Activated CD4-positive, alpha-beta T cell treated with anti-CD3 and anti-CD28 coated beads, Interleukin-2, amount 50 U/mL, for 1 hour (primary cell): ENCODE results near the gene KLHL25.
A peak's percentile ranks its signal among the peaks of the same experiment; 100 is the strongest.
"Not testable (repeated sequence)": the region's sequence is repeated elsewhere in the genome, so short reads cannot be mapped to it uniquely, and the experiment has no call there.

Experiments
- DNase-seq: peaks from one replicate; pipeline ENCODE4 v3.0.0-alpha.2; 2020

Gene KLHL25

DNA sequence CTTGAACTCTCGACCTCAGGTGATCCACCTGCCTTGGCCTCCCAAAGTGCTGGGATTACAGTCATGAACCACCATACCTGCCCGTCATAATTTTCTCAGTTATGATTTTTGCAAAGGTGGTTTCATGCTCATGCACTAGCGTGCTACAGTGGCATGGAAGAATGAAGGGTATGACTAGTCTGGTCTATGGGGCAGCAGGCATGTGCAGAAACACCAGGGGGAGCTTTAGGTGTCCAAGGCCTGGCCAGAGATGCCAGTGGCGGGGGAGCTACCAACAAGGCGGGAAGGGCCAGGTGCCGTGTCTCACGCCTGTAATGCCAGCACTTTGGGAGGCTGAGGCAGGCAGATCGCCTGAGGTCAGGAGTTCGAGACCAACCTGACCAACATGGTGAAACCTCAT lies 7.9 kb upstream of the KLHL25 start:
- not testable (repeated sequence) for DNase-seq

DNA sequence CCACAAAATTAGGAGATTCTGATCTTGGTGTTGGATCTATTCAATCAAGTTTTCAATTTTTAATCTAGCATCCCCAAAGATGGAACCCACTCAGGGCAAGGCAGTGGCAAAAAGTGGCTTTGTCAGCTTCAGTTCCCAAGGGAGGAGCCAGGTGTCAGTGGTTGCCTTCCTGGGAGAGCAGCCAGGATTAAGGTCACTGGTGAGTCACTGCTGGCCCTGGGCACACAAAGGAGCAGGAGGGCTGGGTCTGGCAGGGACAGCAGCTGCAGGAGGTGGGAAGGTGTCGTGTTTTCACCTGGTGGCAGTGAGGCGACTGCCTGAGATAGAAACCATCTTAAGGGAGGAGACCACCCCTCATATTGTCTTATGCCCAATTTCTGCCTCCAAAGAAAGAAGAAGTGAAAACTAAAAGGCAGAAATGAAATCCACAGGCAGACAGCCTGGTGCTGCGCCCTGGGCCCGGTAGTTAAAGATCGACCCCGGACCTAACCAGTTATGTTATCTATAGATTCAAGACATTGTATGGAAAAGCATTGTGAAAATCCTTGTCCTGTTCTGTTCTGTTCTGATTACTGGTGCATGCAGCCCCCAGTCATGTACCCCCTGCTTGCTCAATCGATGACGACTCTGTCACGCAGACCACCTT lies 5.9 kb upstream of the KLHL25 start:
- DNase-seq, result no peak

DNA sequence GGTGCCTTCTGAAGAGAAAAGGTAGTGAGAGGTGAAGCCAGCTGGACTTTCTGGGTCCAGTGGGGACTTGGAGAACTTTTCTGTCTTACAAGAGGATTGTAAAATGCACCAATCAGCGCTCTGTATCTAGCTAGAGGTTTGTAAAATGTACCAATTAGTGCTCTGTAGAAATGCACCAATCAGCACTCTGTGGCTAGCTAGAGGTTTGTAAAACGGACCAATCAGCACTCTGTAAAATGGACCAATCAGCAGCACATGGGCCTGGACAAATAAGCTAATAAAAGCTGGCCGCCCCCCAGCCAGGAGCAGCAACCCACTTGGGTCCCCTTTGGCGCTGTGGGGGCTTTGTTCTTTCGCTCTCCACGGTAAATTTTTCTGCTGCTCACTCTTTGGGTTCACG lies 1.6 kb upstream of the KLHL25 start:
- not testable (repeated sequence) for DNase-seq

DNA sequence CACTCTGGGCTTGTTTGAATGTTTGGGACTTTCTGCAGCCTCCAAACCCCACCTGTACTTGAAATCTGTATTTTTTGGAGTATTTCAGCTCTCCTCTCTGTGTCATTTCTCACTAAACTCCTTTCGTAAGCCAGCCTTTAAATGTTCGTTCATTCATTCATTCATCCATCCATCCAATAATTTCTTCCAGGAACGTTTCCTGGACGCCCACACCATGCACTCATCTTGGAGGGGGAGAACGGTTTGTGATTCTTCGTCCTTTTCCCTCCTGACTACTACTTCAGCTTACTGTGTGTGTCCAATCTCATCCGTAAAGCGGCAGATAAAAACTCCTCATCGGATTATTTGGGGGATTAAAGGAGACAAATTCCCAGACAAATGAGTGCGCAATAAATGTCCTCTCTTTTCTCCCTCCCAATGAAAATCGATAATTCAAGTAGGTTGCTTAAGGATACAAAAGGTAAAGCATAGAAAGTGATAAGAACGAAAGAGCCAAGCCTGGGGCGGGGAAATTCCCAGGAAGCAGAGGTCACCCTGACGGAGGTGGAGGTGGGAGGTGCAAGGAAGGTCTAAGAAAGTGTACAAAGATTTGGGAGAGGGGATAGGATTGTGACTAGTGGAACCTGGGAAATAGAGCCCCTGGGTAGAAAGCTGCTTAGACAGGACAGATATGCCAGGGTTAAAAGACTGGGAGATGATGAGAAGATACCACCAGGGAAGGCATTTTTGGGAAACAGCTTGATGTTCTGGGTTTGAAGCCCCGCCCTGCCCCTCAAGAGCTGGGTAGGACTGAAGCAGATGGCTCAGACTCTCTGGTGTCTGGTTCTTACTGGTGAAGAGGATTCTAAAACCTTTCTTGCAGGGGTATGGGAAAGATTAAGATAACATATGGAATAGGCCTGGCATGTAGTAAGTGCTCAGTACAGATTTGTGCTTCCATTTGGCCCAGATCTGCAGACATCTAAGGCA lies 896 bp upstream of the KLHL25 start:
- no peak for DNase-seq

DNA sequence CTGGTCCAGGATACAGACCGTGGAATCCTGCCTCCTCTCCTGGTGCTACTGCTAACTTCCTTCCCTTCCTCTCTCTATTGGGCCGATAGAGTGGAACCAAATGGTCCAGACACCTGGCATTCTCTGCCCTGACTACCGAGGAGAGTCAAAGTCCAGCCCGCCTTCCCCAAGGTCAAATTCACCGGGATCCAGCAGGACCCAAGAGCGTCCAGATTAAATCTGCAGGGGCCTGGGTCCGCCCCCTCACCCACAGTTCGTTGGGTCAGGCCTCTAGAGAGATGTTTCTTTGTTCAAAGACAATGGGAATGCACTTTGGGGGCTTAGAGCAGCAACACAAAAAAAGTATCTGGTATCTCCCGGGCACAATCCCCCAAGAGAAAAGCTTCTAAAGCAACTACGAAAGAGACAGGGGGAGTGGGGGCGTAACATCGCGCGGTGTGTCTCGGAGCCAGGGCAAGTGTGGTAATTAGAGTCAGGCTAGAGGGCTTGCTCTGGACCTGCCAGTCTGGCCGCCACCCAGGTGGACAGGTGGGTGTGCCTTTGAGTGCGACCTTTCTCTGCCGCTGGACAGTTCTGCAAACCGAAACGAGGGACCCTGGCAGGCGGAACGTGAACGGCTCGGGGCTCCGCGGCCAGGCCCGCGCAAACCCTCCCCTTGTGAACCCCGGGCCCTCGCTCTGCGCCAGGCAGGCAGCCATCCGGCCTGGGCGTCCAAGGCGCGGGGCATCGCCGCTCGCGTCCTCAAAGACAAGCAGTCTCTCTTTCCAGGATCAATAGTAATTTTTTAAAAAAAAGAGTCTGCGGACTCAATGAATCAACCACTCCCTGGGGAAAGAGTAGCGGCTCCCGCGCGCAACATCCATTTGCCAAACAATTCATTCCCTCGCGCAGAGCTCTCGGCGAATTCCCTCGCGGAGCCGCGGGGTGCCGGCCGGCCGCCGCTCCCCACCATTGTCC lies 806 bp downstream of the KLHL25 start:
- DNase-seq, result peak; percentile 27

DNA sequence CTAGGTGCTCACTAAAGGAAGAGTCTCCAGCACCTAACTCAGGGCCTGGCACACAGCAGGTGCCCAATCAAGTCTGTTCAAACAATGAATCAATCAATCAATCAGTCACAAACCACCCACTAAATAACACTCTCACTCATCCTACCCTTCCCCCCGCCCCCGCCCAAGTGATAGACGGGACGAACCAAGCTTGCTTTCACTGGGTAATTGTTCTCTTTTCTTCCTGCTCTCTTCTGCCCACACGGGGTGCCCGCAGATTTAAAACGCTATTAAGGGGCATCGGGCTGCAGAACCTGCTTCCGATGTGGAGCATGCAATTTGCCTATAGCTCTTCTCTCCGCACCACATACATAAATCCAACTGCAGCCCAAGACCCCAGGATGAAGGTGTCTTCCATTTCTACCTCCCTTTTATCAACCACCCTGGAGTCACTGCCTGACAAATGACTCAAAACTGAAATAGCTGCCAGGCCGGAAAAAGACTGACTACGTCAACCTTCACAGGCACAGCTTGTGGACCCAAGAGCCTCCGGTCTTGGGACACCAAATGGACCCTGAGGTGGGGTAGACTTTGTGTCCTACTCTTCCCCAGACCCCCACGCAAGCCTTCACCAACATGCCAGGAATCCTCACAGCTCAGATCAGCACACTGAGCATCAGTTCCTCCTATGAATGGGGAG lies 1.7 kb downstream of the KLHL25 start:
- no peak for DNase-seq

DNA sequence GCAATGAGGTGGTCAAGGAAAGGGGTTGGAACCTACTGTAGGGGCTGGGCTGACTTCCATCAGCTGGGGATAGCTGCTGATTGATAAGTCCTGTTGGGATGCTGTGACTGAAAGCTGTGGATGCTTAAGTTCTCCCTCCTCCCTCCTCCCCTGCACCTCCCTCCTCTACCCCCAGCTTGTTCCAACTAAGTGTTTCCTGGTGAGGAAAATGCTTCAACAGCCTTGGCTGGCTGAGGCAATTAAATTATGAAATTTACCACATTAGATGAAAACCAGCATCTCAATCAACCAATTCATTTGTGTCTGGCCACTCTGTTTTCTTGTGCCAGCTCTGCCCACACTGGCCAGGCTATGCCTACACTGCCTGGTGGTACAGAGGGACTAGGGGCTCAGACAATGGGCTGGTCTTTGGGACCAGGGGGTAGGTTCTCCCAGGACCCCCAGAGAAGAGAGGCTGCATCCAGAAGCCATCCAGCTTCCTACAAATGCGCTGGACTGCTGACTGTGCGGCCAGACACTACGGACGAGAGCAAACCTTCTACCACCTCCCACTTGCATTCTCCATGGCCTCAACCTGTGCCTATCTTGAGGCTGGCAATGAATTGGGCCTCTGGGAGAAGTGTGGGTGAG lies 2.5 kb downstream of the KLHL25 start:
- DNase-seq, result no peak

DNA sequence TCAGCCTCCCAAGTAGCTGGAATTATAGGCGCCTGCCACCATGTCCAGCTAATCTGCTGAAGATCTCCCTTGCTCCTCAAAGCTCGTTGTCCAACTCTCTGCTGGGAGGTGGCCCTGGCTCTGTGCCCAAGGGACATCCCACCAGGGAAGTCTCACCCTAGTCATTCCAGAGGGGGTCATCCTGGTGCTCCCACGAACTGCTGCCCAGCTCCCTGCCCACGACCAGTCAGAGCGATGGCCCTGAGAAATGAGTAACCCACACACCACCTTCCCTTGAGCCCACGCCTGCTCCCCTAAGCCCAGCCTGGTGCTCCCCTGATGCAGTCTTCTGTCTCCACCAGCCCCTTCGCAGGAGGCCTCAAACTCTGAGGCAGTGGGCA lies 5.2 kb downstream of the KLHL25 start:
- DNase-seq, result no peak

DNA sequence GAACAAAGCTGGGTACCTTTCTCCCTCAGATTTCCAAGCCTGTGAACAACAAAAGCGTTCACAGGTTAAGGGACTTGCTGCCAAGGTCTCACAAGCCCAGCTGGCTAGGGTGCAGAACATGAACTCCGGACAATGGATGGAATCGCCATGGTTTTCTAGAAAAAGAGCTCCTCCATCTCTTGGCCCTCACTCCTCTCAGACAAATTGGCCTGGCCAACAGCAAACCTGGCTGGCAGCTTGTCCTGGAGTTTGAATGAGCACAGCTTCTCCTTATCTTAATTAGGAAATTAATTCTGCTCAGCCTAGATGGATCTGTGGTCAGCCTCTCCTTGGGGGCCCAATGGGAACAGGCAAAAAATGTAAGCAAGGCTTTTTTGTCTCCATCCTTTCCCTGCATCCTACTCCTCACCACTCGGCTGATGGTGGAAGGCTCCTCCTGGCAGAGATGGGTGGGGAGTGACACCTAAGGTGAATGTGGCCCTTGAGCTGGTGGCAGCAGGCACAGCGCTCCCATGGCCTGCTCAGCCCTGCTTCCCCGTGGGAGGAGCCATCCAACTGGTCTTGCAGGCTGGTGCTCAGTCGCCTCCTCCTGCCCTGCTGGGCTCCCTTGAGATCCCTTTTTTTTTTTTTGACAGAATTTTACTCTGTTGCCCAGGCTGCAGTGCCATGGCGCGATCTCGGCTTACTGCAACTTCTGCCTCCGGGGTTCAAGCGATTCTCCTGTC lies 5.8 kb downstream of the KLHL25 start:
- no peak for DNase-seq

DNA sequence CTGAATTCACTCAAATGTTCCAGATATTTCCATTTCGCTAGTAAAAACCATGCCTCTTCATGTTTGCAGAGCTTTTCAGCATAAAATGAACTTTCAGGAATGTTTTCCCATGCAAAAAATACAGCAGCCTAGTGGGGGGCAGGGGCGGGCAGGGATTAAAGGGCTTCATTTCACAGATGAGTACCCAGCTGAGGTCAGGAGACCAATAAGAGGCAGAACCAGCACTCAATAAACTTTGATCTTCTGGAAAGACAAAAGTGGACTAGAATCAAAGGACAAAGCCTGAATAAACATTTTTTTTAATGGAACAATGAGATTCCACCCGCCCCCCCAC lies 8.0 kb downstream of the KLHL25 start:
- no peak for DNase-seq

DNA sequence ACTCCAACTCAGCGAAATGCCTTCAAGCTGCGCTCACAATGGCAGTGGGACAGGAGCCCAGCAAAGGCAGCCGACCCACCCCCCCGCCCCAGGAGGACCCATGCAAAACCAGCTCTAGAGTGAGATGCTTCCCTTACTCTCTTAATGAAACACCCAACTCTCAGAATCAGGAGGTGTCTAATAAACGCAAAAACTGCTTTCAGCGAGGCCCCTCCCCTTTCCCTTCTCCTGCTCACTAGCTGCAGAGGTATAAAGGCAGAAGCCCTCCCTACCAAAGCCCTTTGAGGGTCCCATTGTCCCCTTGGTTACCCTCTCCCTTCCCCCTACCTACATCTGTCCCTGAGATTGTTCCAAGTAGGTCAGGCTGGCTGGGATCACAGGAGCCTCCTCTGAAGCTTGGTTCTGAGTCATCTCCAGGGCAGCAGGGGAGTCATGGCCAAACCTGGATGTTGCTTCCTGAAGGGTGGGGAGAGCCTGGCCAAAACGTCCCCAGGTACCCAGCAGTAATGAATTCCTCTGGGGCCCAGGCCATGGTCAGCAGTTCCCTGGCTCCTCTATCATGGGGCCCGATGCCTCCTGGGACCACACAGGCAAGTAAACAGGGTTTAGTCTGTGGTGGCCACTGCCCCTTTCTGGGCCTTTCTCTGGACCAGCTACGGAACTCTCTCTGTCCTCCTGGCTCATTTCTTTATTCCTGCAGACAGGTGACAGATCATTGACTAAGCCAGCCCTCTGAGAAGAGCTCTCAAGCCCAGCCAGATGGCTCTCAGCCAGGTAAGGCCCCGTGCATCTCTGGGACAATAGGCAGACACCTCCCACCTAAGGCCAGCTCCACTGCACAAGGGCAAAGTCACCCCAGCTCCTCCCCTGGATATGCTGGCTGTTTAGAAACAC lies 8.6 kb downstream of the KLHL25 start:
- DNase-seq, result no peak

DNA sequence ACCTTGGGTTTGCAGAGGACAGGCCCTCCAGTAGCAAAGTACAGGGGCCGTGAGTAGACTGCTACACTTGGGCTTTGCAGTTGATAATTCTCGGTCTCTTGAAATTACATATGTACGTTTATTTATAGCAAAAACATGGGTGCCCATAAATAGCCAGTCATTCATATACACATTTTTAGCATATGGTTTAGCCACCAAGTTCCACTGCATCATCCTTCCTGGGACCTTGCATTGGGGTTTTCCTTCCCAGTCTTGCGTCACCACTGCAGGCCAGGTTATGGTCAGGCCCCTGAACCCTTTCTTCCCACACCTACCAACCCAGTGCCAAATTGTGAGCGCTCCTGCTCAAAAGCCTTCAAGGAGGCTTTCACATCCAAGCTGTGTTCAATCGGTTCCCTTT lies 12.7 kb downstream of the KLHL25 start:
- DNase-seq, result no peak

DNA sequence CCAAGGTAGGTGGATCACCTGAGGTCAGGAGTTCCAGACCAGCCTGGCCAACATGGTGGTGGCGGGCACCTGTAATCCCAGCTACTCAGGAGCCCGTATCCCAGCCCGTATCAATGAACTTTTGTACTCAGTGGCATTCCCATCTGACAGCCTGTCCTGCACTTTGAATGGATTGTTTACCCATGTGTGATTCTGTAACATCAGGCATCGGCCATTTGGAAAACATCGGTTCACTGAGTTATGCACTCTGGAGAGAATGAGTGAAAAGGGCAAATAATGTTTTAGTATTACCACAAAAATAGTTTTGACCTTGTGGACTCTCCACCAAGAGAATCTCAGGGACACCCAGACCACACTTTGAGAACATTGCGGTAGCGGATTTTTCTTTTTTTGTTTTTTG lies 13.6 kb downstream of the KLHL25 start:
- DNase-seq, result no peak

DNA sequence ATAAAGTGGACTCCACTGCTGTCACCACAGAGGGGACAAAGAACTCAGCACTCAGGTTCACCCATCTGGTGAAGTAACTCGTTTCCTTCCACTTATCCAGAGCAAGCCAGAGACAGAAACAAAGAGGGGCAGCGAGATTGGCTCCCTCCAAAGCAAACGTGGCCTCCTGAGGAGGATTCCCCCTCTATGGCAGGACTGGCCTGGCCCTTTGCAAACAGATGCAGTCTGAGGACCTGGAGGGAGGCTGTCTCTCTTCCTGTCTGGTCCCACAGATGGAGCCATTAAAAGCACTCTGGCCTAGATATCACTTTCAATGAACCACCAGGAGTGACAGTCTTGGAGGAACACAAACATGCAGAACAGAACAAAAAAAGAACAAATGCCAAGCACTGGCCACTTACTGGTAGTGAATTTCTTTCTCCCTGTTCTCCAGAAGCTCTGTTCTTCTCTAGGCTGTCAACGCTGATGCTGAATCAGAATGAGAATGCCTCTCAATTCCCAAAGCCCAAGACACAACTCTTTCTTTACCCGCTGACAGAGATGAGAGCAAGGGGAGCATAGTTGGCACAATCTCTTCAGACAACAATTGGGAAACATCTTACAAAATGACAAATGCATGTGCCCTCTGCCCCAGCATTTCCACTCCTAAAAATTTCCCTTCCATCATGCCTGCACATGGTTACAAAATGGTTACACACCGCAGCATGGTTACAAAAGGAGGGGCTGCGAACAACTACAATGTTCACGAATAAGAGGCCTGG lies 14.3 kb downstream of the KLHL25 start:
- DNase-seq, result no peak

DNA sequence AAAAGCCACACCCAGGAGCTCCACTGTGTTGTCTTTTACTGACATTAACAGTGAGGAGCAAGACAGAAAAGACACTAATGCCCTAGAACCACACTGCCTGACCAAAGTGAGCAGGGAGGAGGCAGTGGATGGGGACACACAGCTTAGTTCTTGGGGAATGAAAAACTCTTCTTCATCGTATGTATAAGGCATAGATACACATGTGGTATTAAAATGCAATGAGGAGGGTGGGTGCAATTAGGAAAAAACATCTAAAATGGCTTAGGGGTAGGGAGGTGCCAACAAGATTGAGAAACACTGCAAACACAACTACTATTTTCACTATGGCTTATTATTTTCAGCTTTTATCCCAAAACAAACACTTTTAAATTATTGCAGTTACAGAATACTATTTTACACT lies 15.5 kb downstream of the KLHL25 start:
- DNase-seq, result no peak

DNA sequence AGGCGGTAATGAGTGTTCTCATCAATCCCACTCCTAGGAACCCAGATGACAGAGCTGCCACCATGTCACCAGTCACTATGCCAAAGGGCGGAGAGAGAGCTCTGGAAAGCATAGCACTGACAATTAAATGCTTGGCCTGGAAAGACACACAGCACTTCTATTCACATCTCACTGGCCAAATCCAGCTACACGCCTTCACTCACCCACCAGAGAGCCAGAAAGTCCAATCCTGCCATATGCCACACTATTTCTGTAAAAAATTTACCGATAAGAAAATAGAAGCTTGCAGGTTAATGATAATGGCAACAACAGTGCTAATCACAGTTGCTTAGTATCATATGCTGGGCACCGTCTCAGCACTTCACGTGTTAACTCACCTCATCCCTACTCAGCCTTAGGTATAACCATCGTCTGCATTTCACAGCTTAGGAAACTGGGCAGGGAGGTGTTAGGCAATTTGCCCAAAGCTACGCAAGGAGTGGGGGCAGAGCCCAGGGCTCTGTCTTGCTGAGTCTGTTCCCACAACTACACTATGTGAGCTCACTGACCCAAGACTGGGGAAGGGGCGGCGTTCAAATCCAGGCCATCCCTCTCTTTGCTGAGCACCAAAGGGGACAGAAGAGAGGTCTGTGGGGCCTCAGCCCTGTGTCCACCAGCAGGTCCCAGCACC lies 16.5 kb downstream of the KLHL25 start:
- DNase-seq, result no peak

DNA sequence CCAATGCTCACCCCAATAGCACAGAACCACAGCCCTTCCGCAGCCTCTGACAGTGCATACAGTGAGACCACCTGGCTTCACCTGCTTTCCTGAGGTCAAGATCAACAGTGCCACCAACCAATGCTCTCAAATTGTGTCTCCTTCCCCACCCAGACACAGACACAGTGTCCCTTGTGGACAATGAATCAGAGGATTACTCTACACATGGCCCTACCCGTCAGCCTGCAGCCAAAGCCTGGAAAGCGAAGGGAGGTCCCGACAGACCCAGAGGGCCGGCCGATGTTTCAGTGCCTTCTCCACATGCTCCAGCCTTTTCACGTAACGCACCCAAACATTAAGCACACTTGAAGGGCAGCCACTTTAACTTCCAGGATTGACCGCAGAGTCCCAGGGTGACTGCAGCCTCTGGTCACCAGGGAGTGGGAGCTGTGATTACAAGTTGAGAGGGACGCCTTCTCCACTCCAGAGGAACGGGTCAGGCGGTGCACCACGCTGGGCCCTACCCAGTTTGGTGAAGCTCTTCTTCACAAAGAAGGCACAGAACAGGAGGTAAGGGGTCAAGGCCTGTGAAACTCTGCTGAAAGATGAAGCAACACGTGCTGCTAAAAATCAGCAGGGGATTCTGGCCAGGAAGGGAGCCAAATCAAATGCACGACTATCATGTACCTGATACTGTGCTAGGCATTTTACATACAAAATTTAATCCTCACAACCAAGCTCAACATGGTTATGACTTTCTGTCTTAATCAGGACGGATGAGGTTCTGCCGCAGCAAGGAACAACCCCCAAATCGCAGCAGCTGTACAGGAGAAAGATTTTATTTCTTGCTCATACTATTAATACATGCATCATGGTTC lies 17.2 kb downstream of the KLHL25 start:
- no peak for DNase-seq

DNA sequence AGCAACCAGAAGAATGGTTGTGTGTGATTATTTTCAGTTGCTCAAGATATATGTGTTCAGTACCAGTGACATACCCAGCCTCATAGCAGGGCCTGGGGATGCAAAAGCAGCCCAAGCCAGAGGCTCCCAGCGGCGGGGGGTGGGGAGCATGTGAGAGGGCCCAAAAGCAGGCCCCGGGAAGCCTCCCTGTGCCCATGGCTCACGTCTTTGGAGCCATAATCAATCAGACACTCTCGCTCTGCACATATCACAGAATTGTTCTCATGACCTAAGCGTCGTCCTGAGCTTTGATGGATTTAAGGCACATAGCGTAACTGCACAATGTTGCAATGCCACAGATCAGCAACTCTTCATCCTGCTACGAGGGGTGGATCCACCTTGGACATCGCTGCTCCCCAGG lies 20.8 kb downstream of the KLHL25 start:
- DNase-seq, result no peak
